ENCODE measurements around the gene BAG3.

DNA sequence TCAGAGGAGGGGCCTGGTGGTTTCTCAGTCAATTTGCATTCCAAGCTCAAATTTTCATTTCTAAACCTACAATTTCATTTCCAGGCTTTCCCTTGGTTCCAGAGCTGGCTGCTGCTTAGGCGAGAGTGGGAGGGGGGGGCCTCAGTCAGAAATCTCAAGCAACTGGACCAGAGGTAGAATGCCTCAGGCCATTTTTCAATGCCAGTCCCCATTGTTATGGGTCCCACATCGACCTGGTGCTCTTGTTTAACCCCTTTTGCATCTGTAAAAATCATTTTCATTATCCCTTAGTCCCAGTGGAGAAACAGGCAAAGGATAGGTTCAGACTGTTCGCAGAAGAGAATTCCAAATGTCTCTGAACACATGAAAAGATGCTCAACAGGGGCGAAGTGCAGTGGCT is 13.5 kb upstream of the BAG3 start:
- TF ChIP-seq, protein P1, sequence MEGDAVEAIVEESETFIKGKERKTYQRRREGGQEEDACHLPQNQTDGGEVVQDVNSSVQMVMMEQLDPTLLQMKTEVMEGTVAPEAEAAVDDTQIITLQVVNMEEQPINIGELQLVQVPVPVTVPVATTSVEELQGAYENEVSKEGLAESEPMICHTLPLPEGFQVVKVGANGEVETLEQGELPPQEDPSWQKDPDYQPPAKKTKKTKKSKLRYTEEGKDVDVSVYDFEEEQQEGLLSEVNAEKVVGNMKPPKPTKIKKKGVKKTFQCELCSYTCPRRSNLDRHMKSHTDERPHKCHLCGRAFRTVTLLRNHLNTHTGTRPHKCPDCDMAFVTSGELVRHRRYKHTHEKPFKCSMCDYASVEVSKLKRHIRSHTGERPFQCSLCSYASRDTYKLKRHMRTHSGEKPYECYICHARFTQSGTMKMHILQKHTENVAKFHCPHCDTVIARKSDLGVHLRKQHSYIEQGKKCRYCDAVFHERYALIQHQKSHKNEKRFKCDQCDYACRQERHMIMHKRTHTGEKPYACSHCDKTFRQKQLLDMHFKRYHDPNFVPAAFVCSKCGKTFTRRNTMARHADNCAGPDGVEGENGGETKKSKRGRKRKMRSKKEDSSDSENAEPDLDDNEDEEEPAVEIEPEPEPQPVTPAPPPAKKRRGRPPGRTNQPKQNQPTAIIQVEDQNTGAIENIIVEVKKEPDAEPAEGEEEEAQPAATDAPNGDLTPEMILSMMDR (IDR thresholded peaks at IDR 0.05; ENCODE audit: poor library complexity, severe bottlenecking) = no peak
- TF ChIP-seq POLR2AphosphoS5 (IDR thresholded peaks at IDR 0.05) (no peak), SMC3 (conservative IDR thresholded peaks at IDR 0.05; ENCODE audit: poor library complexity) (no peak), TAF1 (IDR thresholded peaks at IDR 0.05; ENCODE audit: low read depth) (no peak), EZH2 (IDR thresholded peaks at IDR 0.05; ENCODE audit: borderline replicate concordance, insufficient read depth, low read length, poor library complexity, severe bottlenecking) (no peak), MXI1 (conservative IDR thresholded peaks at IDR 0.05; ENCODE audit: poor library complexity, severe bottlenecking) (no peak)

Data from neural cell (in vitro differentiated cells).